Right renal pelvis (tissue), 4 donors: ENCODE results near the gene KCNJ18. TPM values are rescaled to one million over a fixed set of nuclear protein-coding genes. Genes with fewer than 3 reads are reported as not detected.
"Not testable (repeated sequence)": the region's sequence is repeated elsewhere in the genome, so short reads cannot be mapped to it uniquely, and the experiment has no call there.

Source experiments
- DNase-seq, 4 donors: peaks; one replicate each; pipeline ENCODE4 v3.0.0-alpha.2; 2013; ENCODE audit warnings: low read depth in 4 of 4, low spot score in 3 of 4, missing footprints in 1 of 4
- polyA plus RNA-seq, 4 donors: library from polyadenylated mRNA; unstranded; fragments of 120-200 nt; gene quantifications; one replicate each; pipeline ENCODE4 v1.2.1, GENCODE V29; 2013; ENCODE audit not compliant: insufficient read length in 4 of 4

The KCNJ18 gene
- not detected for polyA plus RNA-seq

GRCh38 chr17:21691883-21692703 lies at the start of gene KCNJ18:
Gene KCNJ18 (plus strand): TSS chr17:21692523. CDS start chr17:21702787, 10,264 bp downstream.
- DNase-seq: not testable (repeated sequence)

- DNase-seq: not testable (repeated sequence)
Observed at GRCh38 chr17:21648125-21648524, 44.2 kb upstream of the KCNJ18 start.

GRCh38 chr17:21650043-21650442 lies 42.3 kb upstream of the KCNJ18 start:
- not testable (repeated sequence) for DNase-seq

GRCh38 chr17:21652049-21652448 lies 40.3 kb upstream of the KCNJ18 start:
- not testable (repeated sequence) for DNase-seq

- not testable (repeated sequence) for DNase-seq
Observed at GRCh38 chr17:21653211-21653610, 39.1 kb upstream of the KCNJ18 start.

- DNase-seq: not testable (repeated sequence)
Observed at GRCh38 chr17:21656518-21657309, 35.6 kb upstream of the KCNJ18 start.

GRCh38 chr17:21659635-21660034 lies 32.7 kb upstream of the KCNJ18 start:
- not testable (repeated sequence) for DNase-seq

- not testable (repeated sequence) for DNase-seq
Observed at GRCh38 chr17:21661455-21661854, 30.9 kb upstream of the KCNJ18 start.

GRCh38 chr17:21663166-21663565 lies 29.2 kb upstream of the KCNJ18 start:
- DNase-seq: not testable (repeated sequence)

- not testable (repeated sequence) for DNase-seq
Observed at GRCh38 chr17:21663614-21664474, 28.5 kb upstream of the KCNJ18 start.

- not testable (repeated sequence) for DNase-seq
Observed at GRCh38 chr17:21665171-21665570, 27.2 kb upstream of the KCNJ18 start.

GRCh38 chr17:21665935-21666493 lies 26.3 kb upstream of the KCNJ18 start:
- DNase-seq: not testable (repeated sequence)

GRCh38 chr17:21666711-21667412 lies 25.5 kb upstream of the KCNJ18 start:
- DNase-seq: not testable (repeated sequence)

- not testable (repeated sequence) for DNase-seq
Observed at GRCh38 chr17:21667413-21668117, 24.8 kb upstream of the KCNJ18 start.

GRCh38 chr17:21668118-21668488 lies 24.2 kb upstream of the KCNJ18 start:
- DNase-seq: not testable (repeated sequence)

GRCh38 chr17:21668746-21669508 lies 23.4 kb upstream of the KCNJ18 start:
- DNase-seq: not testable (repeated sequence)

- not testable (repeated sequence) for DNase-seq
Observed at GRCh38 chr17:21669616-21670360, 22.5 kb upstream of the KCNJ18 start.
